A549 (cell line): ENCODE data around the gene NFKBIE. TPM values are rescaled to one million over a fixed set of nuclear protein-coding genes. Genes with fewer than 3 reads are reported as not detected.

Experiments
- CBX8 ChIP-seq: fragments of 200-600 bp; sonication (generic); IDR thresholded peaks from 2 replicates; pipeline ENCODE4 v1.6.1; 2016
- CHD4 ChIP-seq: fragments of 200-600 bp; sonication (generic); IDR thresholded peaks from 2 replicates; pipeline ENCODE4 v1.6.1; 2016; ENCODE audit warnings: antibody characterized with exemption, mild to moderate bottlenecking, borderline replicate concordance
- EP300 ChIP-seq, 2 experiments: fragments of >200 bp; sonication (Bioruptor Twin); formaldehyde crosslinking; IDR thresholded peaks; 2 replicates in 1 of 2; 3 replicates in 1 of 2; pipeline ENCODE4 v1.6.1; 2016 to 2017
- GATA3 ChIP-seq: IDR thresholded peaks from 2 replicates; pipeline ENCODE4 v1.6.1; 2012; ENCODE audit warnings: borderline replicate concordance
- HOXA7 ChIP-seq: fragments of 250-450 bp; sonication (Bioruptor Pico); IDR thresholded peaks from 2 replicates; pipeline ENCODE4 v1.5.0; 2020; ENCODE audit warnings: mild to moderate bottlenecking, moderate library complexity
- JUN ChIP-seq, 2 experiments: fragments of >200 bp; sonication (Bioruptor Twin); formaldehyde crosslinking; IDR thresholded peaks; 2 replicates in 1 of 2; 3 replicates in 1 of 2; pipeline ENCODE4 v1.6.1; 2016 to 2017
- JUNB ChIP-seq: fragments of >200 bp; sonication (Bioruptor Twin); formaldehyde crosslinking; IDR thresholded peaks from 2 replicates; pipeline ENCODE4 v1.6.1; 2016
- NFE2L2 ChIP-seq: fragments of 150-350 bp; conservative IDR thresholded peaks from 2 replicates; pipeline ENCODE4 v1.6.1; 2014; ENCODE audit warnings: low read length
- PHF8 ChIP-seq: fragments of 200-600 bp; sonication (generic); IDR thresholded peaks from 2 replicates; pipeline ENCODE4 v1.6.1; 2016; ENCODE audit warnings: low read depth, mild to moderate bottlenecking, antibody characterized with exemption, moderate library complexity, borderline replicate concordance
- POLR2AphosphoS2 ChIP-seq: conservative IDR thresholded peaks from 2 replicates; pipeline ENCODE4 v1.6.1; 2012; ENCODE audit warnings: low read length, improper control_type of control experiment, inconsistent platforms
- RAD21 ChIP-seq, 2 experiments: fragments of >200 bp in 1 of 2; sonication (Bioruptor Twin) in 1 of 2; formaldehyde crosslinking in 1 of 2; IDR thresholded peaks in 1 of 2; conservative IDR thresholded peaks in 1 of 2; 2 replicates in 1 of 2; 3 replicates in 1 of 2; pipeline ENCODE4 v1.6.1; 2012 to 2018; ENCODE audit warnings: inconsistent platforms in 1 of 2
- RCOR1 ChIP-seq: fragments of 150-350 bp; IDR thresholded peaks from 2 replicates; pipeline ENCODE4 v1.6.1; 2014; ENCODE audit warnings: antibody characterized with exemption, low read length, low read depth
- RFX5 ChIP-seq: fragments of 450-650 bp; IDR thresholded peaks from 2 replicates; pipeline ENCODE4 v1.7.1; 2014; ENCODE audit warnings: antibody characterized with exemption, mild to moderate bottlenecking, moderate library complexity
- SMC3 ChIP-seq: fragments of >200 bp; sonication (Bioruptor Twin); formaldehyde crosslinking; IDR thresholded peaks from 3 replicates; pipeline ENCODE4 v1.6.1; 2018; ENCODE audit warnings: inconsistent platforms
- TP53 ChIP-seq: fragments of 250-450 bp; sonication (Bioruptor Pico); IDR thresholded peaks from 2 replicates; pipeline ENCODE4 v1.5.0; 2021; ENCODE audit warnings: mild to moderate bottlenecking, moderate library complexity
- ZC3H11A ChIP-seq: fragments of 450-650 bp; IDR thresholded peaks from 2 replicates; pipeline ENCODE4 v1.6.1; 2014; ENCODE audit warnings: antibody characterized with exemption, mild to moderate bottlenecking
- polyA plus RNA-seq, 4 experiments: library from polyadenylated mRNA; depleted of rRNA in 3 of 4; stranded (reverse); fragments of >200 nt; fragmentation: RNase III in 1 of 4; extraction: RNeasy Plus Mini Kit Qiagen cat#74134 plus additional on column Dnase treatment in 1 of 4; gene quantifications; 2 replicates in 3 of 4; 3 replicates in 1 of 4; pipeline ENCODE4 v1.2.3, GENCODE V29; 2011 to 2017
- TF ChIP-seq, protein P1 (sequence below): fragments of 450-650 bp; IDR thresholded peaks from 2 replicates; pipeline ENCODE4 v1.6.1; 2014; ENCODE audit warnings: antibody characterized with exemption
- TF ChIP-seq, protein P2 (sequence below): fragments of 200-600 bp; sonication (generic); IDR thresholded peaks from 2 replicates; pipeline ENCODE4 v1.6.1; 2016; ENCODE audit warnings: antibody characterized with exemption, mild to moderate bottlenecking, moderate library complexity
- TF ChIP-seq, protein P3 (sequence below): fragments of 250-450 bp; sonication (Bioruptor Pico); IDR thresholded peaks from 2 replicates; pipeline ENCODE4 v1.5.0; 2021; ENCODE audit warnings: mild to moderate bottlenecking, moderate library complexity, borderline replicate concordance
- TF ChIP-seq, protein P4 (sequence below): fragments of >200 bp; sonication (Bioruptor Twin); formaldehyde crosslinking; IDR thresholded peaks from 3 replicates; pipeline ENCODE4 v1.5.1; 2016

The NFKBIE gene
- polyA plus RNA-seq, 2 of the 4 experiments (the other 2 are of a cell fraction) = 6.0 to 6.3 TPM

DNA sequence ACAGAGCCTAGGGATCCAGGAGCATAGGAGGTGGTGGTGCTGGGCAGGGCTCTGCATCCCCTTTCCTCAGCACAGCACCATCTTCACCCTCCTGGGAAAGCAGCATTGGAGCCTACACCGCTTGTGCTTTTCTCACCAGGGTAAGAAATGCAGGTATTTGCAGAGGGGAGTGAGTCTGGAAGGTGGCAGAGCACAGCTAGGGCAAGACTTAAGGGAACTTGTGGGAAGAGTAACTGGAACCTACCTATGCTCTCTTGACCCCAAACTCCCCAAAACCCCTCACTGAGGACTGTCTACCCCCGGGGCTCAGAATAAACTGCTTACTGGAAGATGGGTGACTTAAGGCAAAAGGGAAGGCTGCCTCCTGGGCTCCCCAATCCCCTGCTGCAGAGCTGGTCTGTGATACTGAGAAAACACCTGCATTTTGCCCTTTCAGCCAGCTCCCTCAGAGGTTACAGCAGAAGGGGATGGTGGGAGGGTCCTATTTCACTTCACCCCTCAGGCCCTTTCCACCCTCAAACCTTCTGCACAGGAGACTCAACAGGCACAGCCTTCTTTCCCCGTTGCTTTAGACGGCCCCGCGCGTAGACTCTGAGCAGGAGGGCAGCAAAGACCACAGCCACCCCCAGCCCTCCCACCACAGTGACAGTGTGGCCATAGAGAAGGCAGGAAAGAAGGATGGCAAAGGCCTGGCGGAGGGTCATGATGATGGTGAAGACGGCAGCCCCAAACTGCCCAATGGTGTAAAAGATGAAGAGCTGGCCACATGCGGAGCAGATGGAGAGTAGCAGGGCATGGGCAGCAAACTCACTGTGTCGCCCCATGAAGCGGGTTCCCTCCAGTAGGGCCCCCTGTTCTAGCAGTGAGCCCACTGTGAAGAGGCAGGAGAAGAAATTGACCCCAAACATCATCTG is 10.9 kb downstream of the NFKBIE start (continued):
- TF ChIP-seq ZC3H11A = no peak
- TF ChIP-seq, protein P1, sequence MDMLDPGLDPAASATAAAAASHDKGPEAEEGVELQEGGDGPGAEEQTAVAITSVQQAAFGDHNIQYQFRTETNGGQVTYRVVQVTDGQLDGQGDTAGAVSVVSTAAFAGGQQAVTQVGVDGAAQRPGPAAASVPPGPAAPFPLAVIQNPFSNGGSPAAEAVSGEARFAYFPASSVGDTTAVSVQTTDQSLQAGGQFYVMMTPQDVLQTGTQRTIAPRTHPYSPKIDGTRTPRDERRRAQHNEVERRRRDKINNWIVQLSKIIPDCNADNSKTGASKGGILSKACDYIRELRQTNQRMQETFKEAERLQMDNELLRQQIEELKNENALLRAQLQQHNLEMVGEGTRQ = no peak
- TF ChIP-seq HOXA7 = peak; percentile 83
- TF ChIP-seq, protein P2, sequence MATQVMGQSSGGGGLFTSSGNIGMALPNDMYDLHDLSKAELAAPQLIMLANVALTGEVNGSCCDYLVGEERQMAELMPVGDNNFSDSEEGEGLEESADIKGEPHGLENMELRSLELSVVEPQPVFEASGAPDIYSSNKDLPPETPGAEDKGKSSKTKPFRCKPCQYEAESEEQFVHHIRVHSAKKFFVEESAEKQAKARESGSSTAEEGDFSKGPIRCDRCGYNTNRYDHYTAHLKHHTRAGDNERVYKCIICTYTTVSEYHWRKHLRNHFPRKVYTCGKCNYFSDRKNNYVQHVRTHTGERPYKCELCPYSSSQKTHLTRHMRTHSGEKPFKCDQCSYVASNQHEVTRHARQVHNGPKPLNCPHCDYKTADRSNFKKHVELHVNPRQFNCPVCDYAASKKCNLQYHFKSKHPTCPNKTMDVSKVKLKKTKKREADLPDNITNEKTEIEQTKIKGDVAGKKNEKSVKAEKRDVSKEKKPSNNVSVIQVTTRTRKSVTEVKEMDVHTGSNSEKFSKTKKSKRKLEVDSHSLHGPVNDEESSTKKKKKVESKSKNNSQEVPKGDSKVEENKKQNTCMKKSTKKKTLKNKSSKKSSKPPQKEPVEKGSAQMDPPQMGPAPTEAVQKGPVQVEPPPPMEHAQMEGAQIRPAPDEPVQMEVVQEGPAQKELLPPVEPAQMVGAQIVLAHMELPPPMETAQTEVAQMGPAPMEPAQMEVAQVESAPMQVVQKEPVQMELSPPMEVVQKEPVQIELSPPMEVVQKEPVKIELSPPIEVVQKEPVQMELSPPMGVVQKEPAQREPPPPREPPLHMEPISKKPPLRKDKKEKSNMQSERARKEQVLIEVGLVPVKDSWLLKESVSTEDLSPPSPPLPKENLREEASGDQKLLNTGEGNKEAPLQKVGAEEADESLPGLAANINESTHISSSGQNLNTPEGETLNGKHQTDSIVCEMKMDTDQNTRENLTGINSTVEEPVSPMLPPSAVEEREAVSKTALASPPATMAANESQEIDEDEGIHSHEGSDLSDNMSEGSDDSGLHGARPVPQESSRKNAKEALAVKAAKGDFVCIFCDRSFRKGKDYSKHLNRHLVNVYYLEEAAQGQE = no peak; the same call in 1 of the 2 replicates
- TF ChIP-seq, protein P3, sequence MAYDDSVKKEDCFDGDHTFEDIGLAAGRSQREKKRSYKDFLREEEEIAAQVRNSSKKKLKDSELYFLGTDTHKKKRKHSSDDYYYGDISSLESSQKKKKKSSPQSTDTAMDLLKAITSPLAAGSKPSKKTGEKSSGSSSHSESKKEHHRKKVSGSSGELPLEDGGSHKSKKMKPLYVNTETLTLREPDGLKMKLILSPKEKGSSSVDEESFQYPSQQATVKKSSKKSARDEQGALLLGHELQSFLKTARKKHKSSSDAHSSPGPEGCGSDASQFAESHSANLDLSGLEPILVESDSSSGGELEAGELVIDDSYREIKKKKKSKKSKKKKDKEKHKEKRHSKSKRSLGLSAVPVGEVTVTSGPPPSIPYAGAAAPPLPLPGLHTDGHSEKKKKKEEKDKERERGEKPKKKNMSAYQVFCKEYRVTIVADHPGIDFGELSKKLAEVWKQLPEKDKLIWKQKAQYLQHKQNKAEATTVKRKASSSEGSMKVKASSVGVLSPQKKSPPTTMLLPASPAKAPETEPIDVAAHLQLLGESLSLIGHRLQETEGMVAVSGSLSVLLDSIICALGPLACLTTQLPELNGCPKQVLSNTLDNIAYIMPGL (CRISPR knock-in tag) = no peak
- no peak for TF ChIP-seq JUNB
- no peak for TF ChIP-seq EP300 (IDR thresholded peaks at IDR 0.05)
- TF ChIP-seq, protein P4, sequence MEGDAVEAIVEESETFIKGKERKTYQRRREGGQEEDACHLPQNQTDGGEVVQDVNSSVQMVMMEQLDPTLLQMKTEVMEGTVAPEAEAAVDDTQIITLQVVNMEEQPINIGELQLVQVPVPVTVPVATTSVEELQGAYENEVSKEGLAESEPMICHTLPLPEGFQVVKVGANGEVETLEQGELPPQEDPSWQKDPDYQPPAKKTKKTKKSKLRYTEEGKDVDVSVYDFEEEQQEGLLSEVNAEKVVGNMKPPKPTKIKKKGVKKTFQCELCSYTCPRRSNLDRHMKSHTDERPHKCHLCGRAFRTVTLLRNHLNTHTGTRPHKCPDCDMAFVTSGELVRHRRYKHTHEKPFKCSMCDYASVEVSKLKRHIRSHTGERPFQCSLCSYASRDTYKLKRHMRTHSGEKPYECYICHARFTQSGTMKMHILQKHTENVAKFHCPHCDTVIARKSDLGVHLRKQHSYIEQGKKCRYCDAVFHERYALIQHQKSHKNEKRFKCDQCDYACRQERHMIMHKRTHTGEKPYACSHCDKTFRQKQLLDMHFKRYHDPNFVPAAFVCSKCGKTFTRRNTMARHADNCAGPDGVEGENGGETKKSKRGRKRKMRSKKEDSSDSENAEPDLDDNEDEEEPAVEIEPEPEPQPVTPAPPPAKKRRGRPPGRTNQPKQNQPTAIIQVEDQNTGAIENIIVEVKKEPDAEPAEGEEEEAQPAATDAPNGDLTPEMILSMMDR = no peak
- peak; percentile 59; the same call in 1 of the 2 replicates for TF ChIP-seq POLR2AphosphoS2
- TF ChIP-seq RAD21 (conservative IDR thresholded peaks at IDR 0.05 in 1 of 2, IDR thresholded peaks at IDR 0.05 in 1 of 2) = no peak
- TF ChIP-seq GATA3 = no peak; the same call in 1 of the 2 replicates
- TF ChIP-seq CBX8 = no peak
- TF ChIP-seq TP53 (CRISPR knock-in tag) = peak; percentile 87; the same call in 1 of the 2 replicates
- no peak for TF ChIP-seq NFE2L2
- no peak for TF ChIP-seq PHF8
- no peak for TF ChIP-seq SMC3
- TF ChIP-seq JUN (IDR thresholded peaks at IDR 0.05) = 0 out of 5 replicates have a peak, but pooled peaks of 1 of the 2 experiments have one; percentile 13
- TF ChIP-seq RCOR1 = no peak
- TF ChIP-seq RFX5 = no peak
- TF ChIP-seq CHD4 = no peak
- TF ChIP-seq, all 56 proteins: peak for 8
